ENCODE data around the gene SLC17A3.

SLC17A3 gene

GRCh38 chr6:25899580-25900408 lies 25.8 kb upstream of the SLC17A3 start:
- Mint-ChIP-seq H3K27ac (no peak overlapping the region), H3K4me3 (no peak overlapping the region), H3K36me3 (ENCODE audit: low read depth) (no peaks in the 10 kb centered on the region), H3K4me1 (ENCODE audit: low read depth) (peaks cover 4% of the 10 kb centered on the region), H3K9me3 (no peaks in the 10 kb centered on the region), H3K27me3 (no peaks in the 10 kb centered on the region)

GRCh38 chr6:25899123-25899522 lies 25.1 kb upstream of the SLC17A3 start:
- Mint-ChIP-seq H3K36me3 (ENCODE audit: low read depth) (no peaks in the 10 kb centered on the region), H3K27me3 (no peaks in the 10 kb centered on the region), H3K9me3 (no peaks in the 10 kb centered on the region), H3K4me3 (no peak overlapping the region), H3K4me1 (ENCODE audit: low read depth) (peaks cover 4% of the 10 kb centered on the region), H3K27ac (no peak overlapping the region)

GRCh38 chr6:25898289-25898977 lies 24.4 kb upstream of the SLC17A3 start:
- Mint-ChIP-seq H3K27me3 (no peaks in the 10 kb centered on the region), H3K9me3 (no peaks in the 10 kb centered on the region), H3K36me3 (ENCODE audit: low read depth) (no peaks in the 10 kb centered on the region), H3K4me3 (no peak overlapping the region), H3K27ac (no peak overlapping the region), H3K4me1 (ENCODE audit: low read depth) (peaks cover 4% of the 10 kb centered on the region)

- no peak overlapping the region for H3K4me3 Mint-ChIP-seq
- no peaks in the 10 kb centered on the region for H3K36me3 Mint-ChIP-seq (ENCODE audit: low read depth)
- peaks cover 4% of the 10 kb centered on the region for H3K4me1 Mint-ChIP-seq (ENCODE audit: low read depth)
- H3K27ac Mint-ChIP-seq, result no peak overlapping the region
- H3K9me3 Mint-ChIP-seq, result no peaks in the 10 kb centered on the region
- H3K27me3 Mint-ChIP-seq, result peaks cover 3% of the 10 kb centered on the region
These were observed 22.2 kb upstream of the SLC17A3 start for GRCh38 chr6:25896252-25896651.

- Mint-ChIP-seq H3K4me1 (ENCODE audit: low read depth) (peaks cover 2% of the 10 kb centered on the region), H3K27me3 (peaks cover 3% of the 10 kb centered on the region), H3K4me3 (no peak overlapping the region), H3K36me3 (ENCODE audit: low read depth) (no peaks in the 10 kb centered on the region), H3K27ac (no peak overlapping the region), H3K9me3 (no peaks in the 10 kb centered on the region)
These were observed 21.7 kb upstream of the SLC17A3 start for GRCh38 chr6:25895771-25896170.

GRCh38 chr6:25893778-25894177 lies 19.7 kb upstream of the SLC17A3 start:
- Mint-ChIP-seq H3K27me3 (peaks cover 3% of the 10 kb centered on the region), H3K36me3 (ENCODE audit: low read depth) (no peaks in the 10 kb centered on the region), H3K27ac (no peak overlapping the region), H3K4me3 (no peak overlapping the region), H3K4me1 (ENCODE audit: low read depth) (no peaks in the 10 kb centered on the region), H3K9me3 (no peaks in the 10 kb centered on the region)

- no peaks in the 10 kb centered on the region for H3K9me3 Mint-ChIP-seq
- no peaks in the 10 kb centered on the region for H3K4me1 Mint-ChIP-seq (ENCODE audit: low read depth)
- no peaks in the 10 kb centered on the region for H3K36me3 Mint-ChIP-seq (ENCODE audit: low read depth)
- H3K4me3 Mint-ChIP-seq, result no peak overlapping the region
- H3K27me3 Mint-ChIP-seq, result peaks cover 3% of the 10 kb centered on the region
- no peak overlapping the region for H3K27ac Mint-ChIP-seq
These were observed 18.8 kb upstream of the SLC17A3 start for GRCh38 chr6:25892877-25893276.

GRCh38 chr6:25889877-25890853 lies 16.1 kb upstream of the SLC17A3 start:
- Mint-ChIP-seq H3K27me3 (peaks cover 3% of the 10 kb centered on the region), H3K9me3 (no peaks in the 10 kb centered on the region), H3K27ac (peak overlapping the region; percentile 10), H3K4me3 (no peak overlapping the region), H3K4me1 (ENCODE audit: low read depth) (no peaks in the 10 kb centered on the region), H3K36me3 (ENCODE audit: low read depth) (no peaks in the 10 kb centered on the region)

GRCh38 chr6:25888626-25889025 lies 14.6 kb upstream of the SLC17A3 start:
- Mint-ChIP-seq H3K4me3 (no peak overlapping the region), H3K27me3 (peaks cover 3% of the 10 kb centered on the region), H3K27ac (no peak overlapping the region), H3K4me1 (ENCODE audit: low read depth) (no peaks in the 10 kb centered on the region), H3K36me3 (ENCODE audit: low read depth) (no peaks in the 10 kb centered on the region), H3K9me3 (no peaks in the 10 kb centered on the region)

GRCh38 chr6:25886066-25886465 lies 12.0 kb upstream of the SLC17A3 start:
- no peaks in the 10 kb centered on the region for H3K36me3 Mint-ChIP-seq (ENCODE audit: low read depth)
- H3K4me1 Mint-ChIP-seq (ENCODE audit: low read depth), result no peaks in the 10 kb centered on the region
- no peak overlapping the region for H3K4me3 Mint-ChIP-seq
- no peaks in the 10 kb centered on the region for H3K9me3 Mint-ChIP-seq
- H3K27me3 Mint-ChIP-seq, result no peaks in the 10 kb centered on the region
- no peak overlapping the region for H3K27ac Mint-ChIP-seq

GRCh38 chr6:25883991-25884390 lies 9.9 kb upstream of the SLC17A3 start:
- Mint-ChIP-seq H3K36me3 (ENCODE audit: low read depth) (no peaks in the 10 kb centered on the region), H3K4me1 (ENCODE audit: low read depth) (no peaks in the 10 kb centered on the region), H3K4me3 (no peak overlapping the region), H3K27ac (no peak overlapping the region), H3K27me3 (no peaks in the 10 kb centered on the region), H3K9me3 (no peaks in the 10 kb centered on the region)

- Mint-ChIP-seq H3K4me1 (ENCODE audit: low read depth) (no peaks in the 10 kb centered on the region), H3K4me3 (no peak overlapping the region), H3K27me3 (no peaks in the 10 kb centered on the region), H3K36me3 (ENCODE audit: low read depth) (no peaks in the 10 kb centered on the region), H3K27ac (no peak overlapping the region), H3K9me3 (no peaks in the 10 kb centered on the region)
These were observed 9.5 kb upstream of the SLC17A3 start for GRCh38 chr6:25883536-25883935.

- Mint-ChIP-seq H3K4me3 (peak overlapping the region; percentile 72), H3K27me3 (no peaks in the 10 kb centered on the region), H3K27ac (peak overlapping the region; percentile 33)
These were observed 8.0 kb upstream of the SLC17A3 start for GRCh38 chr6:25882051-25882496.

GRCh38 chr6:25880601-25881000 lies 6.6 kb upstream of the SLC17A3 start:
- Mint-ChIP-seq H3K27ac (no peak overlapping the region), H3K4me3 (no peak overlapping the region), H3K4me1 (ENCODE audit: low read depth) (no peaks in the 10 kb centered on the region), H3K36me3 (ENCODE audit: low read depth) (no peaks in the 10 kb centered on the region), H3K27me3 (no peaks in the 10 kb centered on the region), H3K9me3 (no peaks in the 10 kb centered on the region)

More at GRCh38 chr6:25882051-25882496, 8.0 kb upstream of the SLC17A3 start:
- no peaks in the 10 kb centered on the region for H3K9me3 Mint-ChIP-seq
- no peaks in the 10 kb centered on the region for H3K36me3 Mint-ChIP-seq (ENCODE audit: low read depth)
- no peaks in the 10 kb centered on the region for H3K4me1 Mint-ChIP-seq (ENCODE audit: low read depth)
